Astrocyte (in vitro differentiated cells and primary cell): ENCODE measurements around the gene SP3. TPM values are rescaled to one million over a fixed set of nuclear protein-coding genes. Genes with fewer than 3 reads are reported as not detected.

Experiments
- DNase-seq: peaks from one replicate; pipeline ENCODE4 v3.0.0-alpha.2; 2010; ENCODE audit warnings: low read depth
- FAIRE-seq: peaks from 2 replicates; lab custom pipeline; 2011; peaks lifted over from hg19 to GRCh38; lab: Jason Lieb, UNC
- H2AFZ ChIP-seq: 2 replicates; pipeline ENCODE4 v1.6.0; 2012; ENCODE audit warnings: low read depth, low read length, inconsistent platforms
- H3K27ac ChIP-seq: 2 replicates; pipeline ENCODE4 v1.5.1; 2011; ENCODE audit warnings: low read depth, low read length, inconsistent platforms
- H3K27me3 ChIP-seq: 2 replicates; pipeline ENCODE4 v1.6.0; 2011; ENCODE audit warnings: low read length, inconsistent platforms; ENCODE audit not compliant: insufficient read depth
- H3K36me3 ChIP-seq: 2 replicates; pipeline ENCODE4 v1.5.1; 2011; ENCODE audit warnings: low read length, inconsistent platforms; ENCODE audit not compliant: insufficient read depth
- H3K4me1 ChIP-seq: 2 replicates; pipeline ENCODE4 v1.5.1; 2011; ENCODE audit warnings: low read length, inconsistent platforms; ENCODE audit not compliant: insufficient read depth
- H3K4me2 ChIP-seq: 2 replicates; pipeline ENCODE4 v1.6.0; 2012; ENCODE audit warnings: low read length, inconsistent platforms
- H3K4me3 ChIP-seq: 2 replicates; pipeline ENCODE4 v1.5.1; 2011; ENCODE audit warnings: low read depth, mild to moderate bottlenecking, low read length, inconsistent platforms; ENCODE audit not compliant: insufficient read depth
- H3K79me2 ChIP-seq: 2 replicates; pipeline ENCODE4 v1.6.0; 2012; ENCODE audit warnings: mild to moderate bottlenecking, low read length, inconsistent platforms; ENCODE audit not compliant: insufficient read depth
- H3K9ac ChIP-seq: 2 replicates; pipeline ENCODE4 v1.6.0; 2012; ENCODE audit warnings: mild to moderate bottlenecking, low read length, inconsistent platforms
- H3K9me3 ChIP-seq: 2 replicates; pipeline ENCODE4 v1.5.1; 2012; ENCODE audit warnings: low read depth, mild to moderate bottlenecking, low read length, inconsistent platforms; ENCODE audit not compliant: insufficient read depth
- H4K20me1 ChIP-seq: 2 replicates; pipeline ENCODE4 v1.6.0; 2012; ENCODE audit warnings: low read length, inconsistent platforms; ENCODE audit not compliant: insufficient read depth
- H3K27ac Mint-ChIP-seq: one replicate; pipeline ENCODE4 v1.8.0; 2021; ENCODE audit warnings: mild to moderate bottlenecking, mixed read lengths; ENCODE audit not compliant: unreplicated experiment
- H3K27me3 Mint-ChIP-seq: one replicate; pipeline ENCODE4 v1.8.0; 2021; ENCODE audit warnings: low read depth, mixed read lengths; ENCODE audit not compliant: unreplicated experiment
- H3K36me3 Mint-ChIP-seq: one replicate; pipeline ENCODE4 v1.8.0; 2021; ENCODE audit warnings: low read depth, mixed read lengths; ENCODE audit not compliant: unreplicated experiment
- H3K4me1 Mint-ChIP-seq: one replicate; pipeline ENCODE4 v1.8.0; 2021; ENCODE audit warnings: low read depth, mixed read lengths; ENCODE audit not compliant: unreplicated experiment
- H3K4me3 Mint-ChIP-seq: one replicate; pipeline ENCODE4 v1.8.0; 2021; ENCODE audit warnings: mild to moderate bottlenecking, moderate library complexity, mixed read lengths; ENCODE audit not compliant: unreplicated experiment
- H3K9me3 Mint-ChIP-seq: one replicate; pipeline ENCODE4 v1.8.0; 2021; ENCODE audit warnings: mild to moderate bottlenecking, mixed read lengths; ENCODE audit not compliant: unreplicated experiment
- CTCF ChIP-seq: IDR thresholded peaks from 2 replicates; pipeline ENCODE4 v1.5.1; 2011; ENCODE audit warnings: low read depth, mild to moderate bottlenecking, inconsistent platforms, low read length, moderate library complexity; ENCODE audit not compliant: insufficient read depth
- EZH2 ChIP-seq: IDR thresholded peaks from 2 replicates; pipeline ENCODE4 v1.6.1; 2012; ENCODE audit warnings: mild to moderate bottlenecking, low read length, inconsistent platforms; ENCODE audit not compliant: insufficient read depth
- total RNA-seq: library from RNA; stranded (reverse); gene quantifications from 2 replicates; pipeline ENCODE4 v1.2.1, GENCODE V29; 2021

The SP3 gene
- total RNA-seq, 1 donor from 2014 or later: 59.6 TPM

GRCh38 chr2:173963323-173963816 lies 1.8 kb downstream of the SP3 start:
- peaks cover 51% of the 10 kb centered on the region for H3K79me2 ChIP-seq
- DNase-seq: peak; percentile 68

GRCh38 chr2:173962583-173963110 lies 2.5 kb downstream of the SP3 start:
- peaks cover 44% of the 10 kb centered on the region for H4K20me1 ChIP-seq
- H3K4me3 ChIP-seq: peak overlapping the region; percentile 81
- Mint-ChIP-seq H3K4me3 (peak overlapping the region; percentile 98), H3K9me3 (peaks cover 2% of the 10 kb centered on the region), H3K27me3 (no peaks in the 10 kb centered on the region), H3K36me3 (peaks cover 15% of the 10 kb centered on the region), H3K27ac (peak overlapping the region; percentile 82), H3K4me1 (peaks cover 15% of the 10 kb centered on the region)
- no peak overlapping the region for H2AFZ ChIP-seq
- TF ChIP-seq CTCF (no peak), EZH2 (no peak)
- H3K79me2 ChIP-seq: peaks cover 58% of the 10 kb centered on the region
- peaks cover 7% of the 10 kb centered on the region for H3K36me3 ChIP-seq
- H3K27ac ChIP-seq: peak overlapping the region; percentile 93
- DNase-seq (no peak), FAIRE-seq (no peak)
- peaks cover 11% of the 10 kb centered on the region for H3K4me1 ChIP-seq
- peak overlapping the region; percentile 91 for H3K9ac ChIP-seq
- no peaks in the 10 kb centered on the region for H3K9me3 ChIP-seq
- no peaks in the 10 kb centered on the region for H3K27me3 ChIP-seq
- H3K4me2 ChIP-seq: peak overlapping the region; percentile 91

More at GRCh38 chr2:173963323-173963816, 1.8 kb downstream of the SP3 start:
- H3K36me3 Mint-ChIP-seq: peaks cover 15% of the 10 kb centered on the region
- Histone ChIP-seq H3K27ac (peak overlapping the region; percentile 93), H3K9me3 (no peaks in the 10 kb centered on the region), H4K20me1 (peaks cover 39% of the 10 kb centered on the region), H2AFZ (no peak overlapping the region), H3K36me3 (peaks cover 7% of the 10 kb centered on the region), H3K9ac (peak overlapping the region; percentile 91), H3K4me1 (peaks cover 11% of the 10 kb centered on the region), H3K4me3 (peak overlapping the region; percentile 81), H3K27me3 (no peaks in the 10 kb centered on the region), H3K4me2 (peak overlapping the region; percentile 91)
- H3K27me3 Mint-ChIP-seq: no peaks in the 10 kb centered on the region
- H3K4me1 Mint-ChIP-seq: peaks cover 15% of the 10 kb centered on the region
- no peak for FAIRE-seq
- peaks cover 2% of the 10 kb centered on the region for H3K9me3 Mint-ChIP-seq
- peak overlapping the region; percentile 98 for H3K4me3 Mint-ChIP-seq
- TF ChIP-seq CTCF: no peak
- TF ChIP-seq EZH2: no peak
- H3K27ac Mint-ChIP-seq: peak overlapping the region; percentile 60

DNA sequence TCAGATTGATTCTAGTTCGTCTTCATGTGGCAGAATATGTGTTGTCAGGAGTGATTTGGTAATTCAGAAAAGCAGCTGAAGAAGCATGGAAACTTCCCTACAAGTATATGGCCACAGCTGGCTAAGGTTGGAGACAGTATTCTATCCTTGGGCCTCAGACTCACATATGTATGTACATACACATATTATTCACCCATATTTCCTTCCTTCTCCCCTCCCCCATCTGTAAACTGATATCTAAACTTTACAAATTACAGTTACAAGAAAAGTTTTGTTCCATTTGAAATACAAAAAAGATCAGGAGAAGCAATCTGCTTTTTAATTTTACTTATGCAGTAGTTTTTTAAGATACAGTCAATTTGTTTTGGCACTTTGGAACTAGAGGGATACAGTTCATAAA lies 3.1 kb downstream of the SP3 start:
- H3K4me1 ChIP-seq: peaks cover 11% of the 10 kb centered on the region
- peak overlapping the region; percentile 81 for H3K4me3 ChIP-seq
- H3K36me3 ChIP-seq: peaks cover 7% of the 10 kb centered on the region
- DNase-seq (no peak), FAIRE-seq (no peak)
- no peak overlapping the region for H2AFZ ChIP-seq
- peaks cover 19% of the 10 kb centered on the region for H3K4me1 Mint-ChIP-seq
- TF ChIP-seq EZH2: no peak
- TF ChIP-seq CTCF: no peak
- peak overlapping the region; percentile 91 for H3K4me2 ChIP-seq
- no peaks in the 10 kb centered on the region for H3K27me3 Mint-ChIP-seq
- peaks cover 15% of the 10 kb centered on the region for H3K36me3 Mint-ChIP-seq
- H3K9me3 Mint-ChIP-seq: peaks cover 2% of the 10 kb centered on the region
- H3K79me2 ChIP-seq: peaks cover 64% of the 10 kb centered on the region
- peaks cover 50% of the 10 kb centered on the region for H4K20me1 ChIP-seq
- H3K9me3 ChIP-seq: no peaks in the 10 kb centered on the region
- H3K9ac ChIP-seq: peak overlapping the region; percentile 91
- H3K4me3 Mint-ChIP-seq: peak overlapping the region; percentile 98
- no peak overlapping the region for H3K27ac ChIP-seq
- H3K27me3 ChIP-seq: no peaks in the 10 kb centered on the region
- peak overlapping the region; percentile 3 for H3K27ac Mint-ChIP-seq
